ENCODE results near the gene GALNT17. TPM values are rescaled to one million over a fixed set of nuclear protein-coding genes. Genes with fewer than 3 reads are reported as not detected.

GALNT17 gene
- total RNA-seq, 6 donors from 2014 or later = 5.3 to 26.2 (median 10.1) TPM

GRCh38 chr7:71560354-71560995 lies 428.5 kb downstream of the GALNT17 start:
- no peaks in the 10 kb centered on the region for H3K4me1 ChIP-seq
- H3K27ac ChIP-seq = no peak overlapping the region
- no peaks in the 10 kb centered on the region for H3K9me3 ChIP-seq
- H3K36me3 ChIP-seq = no peaks in the 10 kb centered on the region
- H3K27me3 ChIP-seq = no peaks in the 10 kb centered on the region
- H3K4me3 ChIP-seq = no peak overlapping the region
- DNase-seq (no peak), ATAC-seq (ENCODE audit: low FRiP score in 2 of 2) (no peak)
- 72 to 82% methylated on average over 10 of the region's 10 CpGs for WGBS, 2 donors
- no peak for TF ChIP-seq POLR2A (IDR thresholded peaks at IDR 0.05)
- no peak for TF ChIP-seq POLR2AphosphoS5 (IDR thresholded peaks at IDR 0.05)
- no peak for TF ChIP-seq EP300 (IDR thresholded peaks at IDR 0.05)
- no peak for TF ChIP-seq CTCF (IDR thresholded peaks at IDR 0.05)

GRCh38 chr7:71563276-71563675 lies 431.3 kb downstream of the GALNT17 start:
- no peaks in the 10 kb centered on the region for H3K9me3 ChIP-seq
- ATAC-seq (ENCODE audit: low FRiP score in 2 of 2) = no peak
- no peaks in the 10 kb centered on the region for H3K36me3 ChIP-seq
- no peaks in the 10 kb centered on the region for H3K4me1 ChIP-seq
- 58 to 68% methylated on average over 5 to 6 of the region's 6 CpGs for WGBS, 2 donors
- no peaks in the 10 kb centered on the region for H3K27me3 ChIP-seq
- no peak overlapping the region for H3K27ac ChIP-seq
- DNase-seq = no peak
- no peak overlapping the region for H3K4me3 ChIP-seq
- TF ChIP-seq CTCF (IDR thresholded peaks at IDR 0.05) = no peak
- no peak for TF ChIP-seq EP300 (IDR thresholded peaks at IDR 0.05)
- no peak for TF ChIP-seq POLR2A (IDR thresholded peaks at IDR 0.05)
- no peak for TF ChIP-seq POLR2AphosphoS5 (IDR thresholded peaks at IDR 0.05)

GRCh38 chr7:71566376-71566775 lies 434.4 kb downstream of the GALNT17 start:
- Histone ChIP-seq H3K27ac (no peak overlapping the region), H3K27me3 (no peaks in the 10 kb centered on the region), H3K4me1 (no peaks in the 10 kb centered on the region), H3K36me3 (no peaks in the 10 kb centered on the region), H3K9me3 (no peaks in the 10 kb centered on the region), H3K4me3 (no peak overlapping the region)
- TF ChIP-seq CTCF (IDR thresholded peaks at IDR 0.05) (no peak), POLR2AphosphoS5 (IDR thresholded peaks at IDR 0.05) (no peak), EP300 (IDR thresholded peaks at IDR 0.05) (no peak), POLR2A (IDR thresholded peaks at IDR 0.05) (no peak)
- 69 to 73% methylated on average over 8 of the region's 8 CpGs for WGBS, 2 donors
- ATAC-seq (ENCODE audit: low FRiP score in 2 of 2) = no peak
- no peak for DNase-seq

- 88 to 92% methylated on average over 5 to 6 of the region's 6 CpGs for WGBS, 2 donors
- no peaks in the 10 kb centered on the region for H3K36me3 ChIP-seq
- DNase-seq = no peak
These were observed 435.0 kb downstream of the GALNT17 start for GRCh38 chr7:71566991-71567390.

More at GRCh38 chr7:71566991-71567390, 435.0 kb downstream of the GALNT17 start:
- Histone ChIP-seq H3K4me3 (no peak overlapping the region), H3K27ac (no peak overlapping the region), H3K9me3 (no peaks in the 10 kb centered on the region), H3K27me3 (no peaks in the 10 kb centered on the region), H3K4me1 (no peaks in the 10 kb centered on the region)
- no peak for ATAC-seq (ENCODE audit: low FRiP score in 2 of 2)
- TF ChIP-seq POLR2A (IDR thresholded peaks at IDR 0.05) (no peak), POLR2AphosphoS5 (IDR thresholded peaks at IDR 0.05) (no peak), EP300 (IDR thresholded peaks at IDR 0.05) (no peak), CTCF (IDR thresholded peaks at IDR 0.05) (no peak)

All from upper lobe of left lung (tissue), 6 donors.